Measurements from ENCODE around the gene CDK13. TPM values are rescaled to one million over a fixed set of nuclear protein-coding genes. Genes with fewer than 3 reads are reported as not detected.

The CDK13 gene
- total RNA-seq, 1 donor from 2014 or later, result 53.2 TPM

DNA sequence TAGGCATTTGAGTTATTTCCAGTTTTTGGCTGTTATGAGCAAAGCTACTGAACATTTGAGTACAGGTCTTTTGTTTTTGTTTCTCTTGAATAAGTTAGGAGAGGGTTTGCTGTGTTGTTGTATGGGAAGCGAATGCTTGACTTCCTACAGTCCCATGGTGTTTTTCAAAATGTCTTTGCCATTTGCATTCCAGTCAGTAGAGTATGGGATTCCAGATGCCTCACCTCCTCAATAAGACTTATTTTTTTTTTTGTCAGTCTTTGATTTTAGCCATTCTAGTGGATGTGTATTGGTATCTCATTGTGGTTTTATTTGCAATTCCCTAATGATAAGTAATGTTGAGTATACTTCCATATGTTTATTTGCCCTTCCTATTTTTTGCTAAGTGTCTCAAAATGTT, 19.4 kb downstream of the CDK13 start:
- Mint-ChIP-seq H3K4me1 (ENCODE audit: low read depth, unreplicated experiment) (no peaks in the 10 kb centered on the region), H3K27me3 (ENCODE audit: unreplicated experiment) (peaks cover 4% of the 10 kb centered on the region), H3K4me3 (ENCODE audit: unreplicated experiment) (no peak overlapping the region), H3K9me3 (ENCODE audit: unreplicated experiment) (peaks cover 4% of the 10 kb centered on the region), H3K36me3 (ENCODE audit: unreplicated experiment) (no peaks in the 10 kb centered on the region), H3K27ac (ENCODE audit: unreplicated experiment) (no peak overlapping the region)
- TF ChIP-seq, protein P1, sequence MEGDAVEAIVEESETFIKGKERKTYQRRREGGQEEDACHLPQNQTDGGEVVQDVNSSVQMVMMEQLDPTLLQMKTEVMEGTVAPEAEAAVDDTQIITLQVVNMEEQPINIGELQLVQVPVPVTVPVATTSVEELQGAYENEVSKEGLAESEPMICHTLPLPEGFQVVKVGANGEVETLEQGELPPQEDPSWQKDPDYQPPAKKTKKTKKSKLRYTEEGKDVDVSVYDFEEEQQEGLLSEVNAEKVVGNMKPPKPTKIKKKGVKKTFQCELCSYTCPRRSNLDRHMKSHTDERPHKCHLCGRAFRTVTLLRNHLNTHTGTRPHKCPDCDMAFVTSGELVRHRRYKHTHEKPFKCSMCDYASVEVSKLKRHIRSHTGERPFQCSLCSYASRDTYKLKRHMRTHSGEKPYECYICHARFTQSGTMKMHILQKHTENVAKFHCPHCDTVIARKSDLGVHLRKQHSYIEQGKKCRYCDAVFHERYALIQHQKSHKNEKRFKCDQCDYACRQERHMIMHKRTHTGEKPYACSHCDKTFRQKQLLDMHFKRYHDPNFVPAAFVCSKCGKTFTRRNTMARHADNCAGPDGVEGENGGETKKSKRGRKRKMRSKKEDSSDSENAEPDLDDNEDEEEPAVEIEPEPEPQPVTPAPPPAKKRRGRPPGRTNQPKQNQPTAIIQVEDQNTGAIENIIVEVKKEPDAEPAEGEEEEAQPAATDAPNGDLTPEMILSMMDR (IDR thresholded peaks at IDR 0.05; ENCODE audit: partially characterized antibody, unreplicated experiment), result no peak
- no peak for DNase-seq

DNA sequence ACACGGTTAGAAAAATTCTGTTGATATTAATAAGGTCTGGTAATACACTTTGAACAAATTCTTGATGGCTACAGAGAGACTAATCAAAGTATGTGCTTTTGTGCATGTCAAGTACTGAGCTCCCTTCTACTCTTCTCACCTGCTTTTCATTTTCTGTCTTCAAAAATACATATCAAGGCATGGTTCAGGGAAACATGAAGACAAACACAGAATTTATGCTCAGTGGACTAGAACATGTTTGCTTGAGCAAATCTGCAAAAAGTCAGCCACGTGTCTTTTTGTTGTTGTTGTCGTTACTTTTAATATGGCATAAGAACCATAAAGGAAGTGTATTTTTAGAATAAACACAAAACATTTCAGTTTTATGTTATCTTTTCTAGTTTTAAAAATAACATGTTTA, 21.9 kb downstream of the CDK13 start:
- TF ChIP-seq, protein P1 (IDR thresholded peaks at IDR 0.05; ENCODE audit: partially characterized antibody, unreplicated experiment), result no peak
- H3K4me3 Mint-ChIP-seq (ENCODE audit: unreplicated experiment), result no peak overlapping the region

DNA sequence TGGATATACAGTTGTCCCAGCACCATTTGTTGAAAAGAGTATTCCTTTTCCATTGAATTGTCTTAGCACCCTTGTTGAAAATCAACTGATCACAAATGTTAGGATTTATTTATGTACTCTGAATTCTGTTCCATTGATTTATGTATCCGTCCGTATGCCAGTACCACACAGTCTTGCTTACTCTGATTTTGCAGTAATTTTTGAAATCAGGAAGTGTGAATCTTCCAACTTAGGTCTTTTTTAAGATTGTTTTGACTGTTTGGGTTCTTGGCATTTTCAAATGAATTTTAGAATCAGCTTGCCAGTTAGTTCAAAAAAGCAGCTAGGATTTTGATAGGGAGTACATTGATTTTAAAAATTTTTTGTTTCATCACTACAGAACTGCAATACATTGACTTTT, 23.7 kb downstream of the CDK13 start:
- TF ChIP-seq, protein P1 (IDR thresholded peaks at IDR 0.05; ENCODE audit: partially characterized antibody, unreplicated experiment), result no peak
- no peaks in the 10 kb centered on the region for H3K36me3 Mint-ChIP-seq (ENCODE audit: unreplicated experiment)
- no peaks in the 10 kb centered on the region for H3K4me1 Mint-ChIP-seq (ENCODE audit: low read depth, unreplicated experiment)
- H3K27ac Mint-ChIP-seq (ENCODE audit: unreplicated experiment), result no peak overlapping the region
- H3K27me3 Mint-ChIP-seq (ENCODE audit: unreplicated experiment), result no peaks in the 10 kb centered on the region
- H3K9me3 Mint-ChIP-seq (ENCODE audit: unreplicated experiment), result no peaks in the 10 kb centered on the region
- no peak overlapping the region for H3K4me3 Mint-ChIP-seq (ENCODE audit: unreplicated experiment)
- no peak for DNase-seq

More for the DNA sequence above, 21.9 kb downstream of the CDK13 start:
- H3K4me1 Mint-ChIP-seq (ENCODE audit: low read depth, unreplicated experiment), result no peaks in the 10 kb centered on the region
- H3K27ac Mint-ChIP-seq (ENCODE audit: unreplicated experiment), result no peak overlapping the region
- H3K36me3 Mint-ChIP-seq (ENCODE audit: unreplicated experiment), result no peaks in the 10 kb centered on the region
- H3K27me3 Mint-ChIP-seq (ENCODE audit: unreplicated experiment), result peaks cover 2% of the 10 kb centered on the region
- no peaks in the 10 kb centered on the region for H3K9me3 Mint-ChIP-seq (ENCODE audit: unreplicated experiment)
- DNase-seq, result no peak

DNA sequence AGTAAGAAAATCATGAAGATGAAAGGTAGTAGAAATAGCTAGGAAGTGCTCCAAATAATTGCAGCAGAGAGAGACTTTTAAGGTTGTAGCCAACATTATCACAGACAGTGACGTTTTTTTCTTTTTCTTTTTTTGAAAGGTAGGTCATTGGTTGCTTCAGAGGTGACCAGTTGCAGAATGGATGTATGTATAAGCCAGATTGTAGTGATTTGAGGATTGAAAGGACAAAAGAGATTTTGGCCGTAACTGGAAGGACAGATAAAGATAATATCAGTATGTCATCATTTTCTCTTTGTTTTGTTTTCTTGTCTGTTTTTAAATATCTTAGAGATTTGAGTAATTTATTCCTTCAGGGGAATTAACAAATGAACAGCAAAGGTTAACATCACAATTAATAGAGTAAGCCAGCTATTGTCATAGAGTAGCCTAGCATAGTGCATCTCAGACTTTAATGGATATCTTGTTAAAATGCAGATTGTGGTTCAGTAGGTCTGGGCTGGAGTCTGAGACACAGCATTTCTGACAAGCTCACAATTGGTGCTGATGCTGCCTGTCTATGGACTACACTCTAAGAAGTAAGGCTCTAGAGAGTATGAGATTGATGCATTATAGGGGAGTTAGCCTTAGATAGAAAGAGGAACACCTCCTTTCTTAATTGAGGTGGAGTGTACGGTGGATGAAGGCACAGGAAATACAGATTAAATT, 28.3 kb downstream of the CDK13 start:
- Mint-ChIP-seq H3K4me3 (ENCODE audit: unreplicated experiment) (no peak overlapping the region), H3K9me3 (ENCODE audit: unreplicated experiment) (no peaks in the 10 kb centered on the region), H3K27ac (ENCODE audit: unreplicated experiment) (no peak overlapping the region), H3K36me3 (ENCODE audit: unreplicated experiment) (no peaks in the 10 kb centered on the region), H3K4me1 (ENCODE audit: low read depth, unreplicated experiment) (no peaks in the 10 kb centered on the region), H3K27me3 (ENCODE audit: unreplicated experiment) (no peaks in the 10 kb centered on the region)
- TF ChIP-seq, protein P1 (IDR thresholded peaks at IDR 0.05; ENCODE audit: partially characterized antibody, unreplicated experiment), result no peak
- DNase-seq, result no peak

GRCh38 chr7:39979406-39980073, 29.5 kb downstream of the CDK13 start:
- TF ChIP-seq, protein P1 (IDR thresholded peaks at IDR 0.05; ENCODE audit: partially characterized antibody, unreplicated experiment), result no peak
- DNase-seq, result no peak
- Mint-ChIP-seq H3K27me3 (ENCODE audit: unreplicated experiment) (no peaks in the 10 kb centered on the region), H3K4me3 (ENCODE audit: unreplicated experiment) (no peak overlapping the region), H3K4me1 (ENCODE audit: low read depth, unreplicated experiment) (no peaks in the 10 kb centered on the region), H3K36me3 (ENCODE audit: unreplicated experiment) (no peaks in the 10 kb centered on the region), H3K9me3 (ENCODE audit: unreplicated experiment) (no peaks in the 10 kb centered on the region), H3K27ac (ENCODE audit: unreplicated experiment) (no peak overlapping the region)

Data from glutamatergic neuron (in vitro differentiated cells).